HEK293 (cell line): ENCODE measurements around the gene PALM3.
A peak's percentile ranks its signal among the peaks of the same experiment; 100 is the strongest.

Source experiments
- CTCF ChIA-PET: fragments of 350-600 bp; formaldehyde crosslinking; extraction: SDS; loops from one replicate; lab custom pipeline; 2021; ENCODE audit warnings: antibody characterized with exemption; lab: Yijun Ruan, JAX
- POLR2A ChIA-PET: fragments of 300-600 bp; formaldehyde crosslinking; extraction: SDS; loops from one replicate; lab custom pipeline; 2020; ENCODE audit warnings: antibody characterized with exemption, inconsistent platforms; lab: Yijun Ruan, JAX
- H3K27ac ChIP-seq: fragments of 200-500 bp; sonication (Bioruptor generic); 2 replicates; pipeline ENCODE4 v1.5.1; 2014; ENCODE audit warnings: low read depth, low read length, control low read depth, inconsistent platforms; ENCODE audit errors: extremely low read depth
- H3K36me3 ChIP-seq, 2 experiments: fragments of 200-500 bp in 1 of 2; sonication (Bioruptor generic) in 1 of 2; 1 replicate in 1 of 2; 2 replicates in 1 of 2; pipeline ENCODE4 v1.5.1; 2014 to 2017; ENCODE audit warnings: inconsistent platforms in 2 of 2, low read length in 2 of 2; ENCODE audit not compliant: control insufficient read depth in 2 of 2, insufficient read depth in 1 of 2
- H3K4me1 ChIP-seq: fragments of 200-500 bp; sonication (Bioruptor generic); 2 replicates; pipeline ENCODE4 v1.5.1; 2014; ENCODE audit warnings: mild to moderate bottlenecking, low read length, inconsistent platforms; ENCODE audit not compliant: control insufficient read depth, insufficient read depth
- H3K4me3 ChIP-seq: 2 replicates; pipeline ENCODE4 v1.5.1; 2011; ENCODE audit warnings: low read depth, mild to moderate bottlenecking, control low read depth, low read length, moderate library complexity
- H3K9me3 ChIP-seq: fragments of 200-500 bp; sonication (Bioruptor generic); 2 replicates; pipeline ENCODE4 v1.5.1; 2014; ENCODE audit warnings: low read depth, low read length, inconsistent platforms; ENCODE audit not compliant: control insufficient read depth, insufficient read depth
- BCL11B ChIP-seq: fragments of 450-650 bp; formaldehyde crosslinking; IDR thresholded peaks from 2 replicates; pipeline ENCODE4 v1.5.1; 2016; ENCODE audit warnings: low read depth, missing biosample characterization, missing genetic modification characterization
- FEZF1 ChIP-seq: fragments of 450-650 bp; formaldehyde crosslinking; IDR thresholded peaks from 2 replicates; pipeline ENCODE4 v1.5.1; 2016; ENCODE audit warnings: missing biosample characterization, missing genetic modification characterization
- KLF10 ChIP-seq: fragments of 450-650 bp; IDR thresholded peaks from 2 replicates; pipeline ENCODE4 v1.5.1; 2018; ENCODE audit warnings: missing biosample characterization, mild to moderate bottlenecking, missing genetic modification characterization
- SCRT1 ChIP-seq: fragments of 450-650 bp; formaldehyde crosslinking; IDR thresholded peaks from 2 replicates; pipeline ENCODE4 v1.5.1; 2016; ENCODE audit warnings: missing biosample characterization, missing genetic modification characterization, borderline replicate concordance
- ZBTB20 ChIP-seq: fragments of 450-650 bp; formaldehyde crosslinking; IDR thresholded peaks from 2 replicates; pipeline ENCODE4 v1.5.1; 2016; ENCODE audit warnings: missing biosample characterization, missing genetic modification characterization
- ZBTB7A ChIP-seq: fragments of 450-650 bp; formaldehyde crosslinking; IDR thresholded peaks from 2 replicates; pipeline ENCODE4 v1.5.1; 2016; ENCODE audit warnings: low read depth, missing biosample characterization, missing genetic modification characterization
- ZEB2 ChIP-seq: fragments of 450-650 bp; formaldehyde crosslinking; IDR thresholded peaks from 2 replicates; pipeline ENCODE4 v1.5.1; 2016; ENCODE audit warnings: missing biosample characterization, missing genetic modification characterization
- ZFP37 ChIP-seq: fragments of 450-650 bp; formaldehyde crosslinking; IDR thresholded peaks from 2 replicates; pipeline ENCODE4 v1.5.1; 2016; ENCODE audit warnings: missing biosample characterization, missing genetic modification characterization
- ZNF169 ChIP-seq: fragments of 450-650 bp; formaldehyde crosslinking; IDR thresholded peaks from 2 replicates; pipeline ENCODE4 v1.5.1; 2016; ENCODE audit warnings: missing biosample characterization, missing genetic modification characterization
- ZNF302 ChIP-seq: fragments of 450-650 bp; formaldehyde crosslinking; IDR thresholded peaks from 2 replicates; pipeline ENCODE4 v1.5.1; 2016; ENCODE audit warnings: missing biosample characterization, missing genetic modification characterization, low read depth
- ZNF341 ChIP-seq: fragments of 450-650 bp; formaldehyde crosslinking; IDR thresholded peaks from 2 replicates; pipeline ENCODE4; 2016; ENCODE audit warnings: low read depth, missing biosample characterization, missing genetic modification characterization
- ZNF404 ChIP-seq: fragments of 450-650 bp; formaldehyde crosslinking; IDR thresholded peaks from 2 replicates; pipeline ENCODE4 v1.5.1; 2017; ENCODE audit warnings: missing biosample characterization, missing genetic modification characterization
- ZNF426 ChIP-seq: fragments of 450-650 bp; formaldehyde crosslinking; IDR thresholded peaks from 2 replicates; pipeline ENCODE4 v1.5.1; 2017; ENCODE audit warnings: missing biosample characterization, missing genetic modification characterization, mild to moderate bottlenecking, inconsistent platforms, moderate library complexity
- ZNF514 ChIP-seq: fragments of 450-650 bp; formaldehyde crosslinking; IDR thresholded peaks from 2 replicates; pipeline ENCODE4 v1.5.1; 2016; ENCODE audit warnings: missing biosample characterization, missing genetic modification characterization
- ZNF549 ChIP-seq: fragments of 450-650 bp; IDR thresholded peaks from 2 replicates; pipeline ENCODE4 v1.5.1; 2018; ENCODE audit warnings: missing biosample characterization, missing genetic modification characterization, mild to moderate bottlenecking, inconsistent platforms, moderate library complexity
- ZNF558 ChIP-seq: fragments of 450-650 bp; formaldehyde crosslinking; IDR thresholded peaks from 2 replicates; pipeline ENCODE4 v1.5.1; 2016; ENCODE audit warnings: missing biosample characterization, missing genetic modification characterization
- ZNF624 ChIP-seq: fragments of 450-650 bp; formaldehyde crosslinking; IDR thresholded peaks from 2 replicates; pipeline ENCODE4 v1.5.1; 2017; ENCODE audit warnings: missing biosample characterization, missing genetic modification characterization
- ZNF654 ChIP-seq: fragments of 450-650 bp; formaldehyde crosslinking; IDR thresholded peaks from 2 replicates; pipeline ENCODE4 v1.5.1; 2016; ENCODE audit warnings: low read depth, missing biosample characterization, missing genetic modification characterization
- ZNF777 ChIP-seq: fragments of 450-650 bp; formaldehyde crosslinking; IDR thresholded peaks from 2 replicates; pipeline ENCODE4 v1.5.1; 2017; ENCODE audit warnings: missing biosample characterization, missing genetic modification characterization, borderline replicate concordance
- ZNF843 ChIP-seq: fragments of 450-650 bp; formaldehyde crosslinking; IDR thresholded peaks from 2 replicates; pipeline ENCODE4 v1.5.1; 2016; ENCODE audit warnings: missing biosample characterization, missing genetic modification characterization
- ZXDB ChIP-seq: fragments of 450-650 bp; formaldehyde crosslinking; IDR thresholded peaks from 2 replicates; pipeline ENCODE4 v1.5.1; 2016; ENCODE audit warnings: missing biosample characterization, missing genetic modification characterization
- TF ChIP-seq, protein P1 (sequence below): fragments of 450-650 bp; formaldehyde crosslinking; IDR thresholded peaks from 2 replicates; pipeline ENCODE4 v1.5.1; 2016; ENCODE audit warnings: missing biosample characterization, missing genetic modification characterization
- TF ChIP-seq, protein P2 (sequence below): fragments of 450-650 bp; formaldehyde crosslinking; IDR thresholded peaks from 2 replicates; pipeline ENCODE4 v1.5.1; 2017; ENCODE audit warnings: missing biosample characterization, missing genetic modification characterization
- TF ChIP-seq, protein P3 (sequence below): fragments of 450-650 bp; formaldehyde crosslinking; IDR thresholded peaks from 2 replicates; pipeline ENCODE4 v1.5.1; 2016; ENCODE audit warnings: missing biosample characterization, missing genetic modification characterization
- TF ChIP-seq, protein P4 (sequence below): fragments of 450-650 bp; formaldehyde crosslinking; IDR thresholded peaks from 2 replicates; pipeline ENCODE4 v1.5.1; 2016; ENCODE audit warnings: missing biosample characterization, missing genetic modification characterization
- TF ChIP-seq, protein P5 (sequence below): fragments of 450-650 bp; formaldehyde crosslinking; IDR thresholded peaks from 2 replicates; pipeline ENCODE4 v1.5.1; 2016; ENCODE audit warnings: missing biosample characterization, missing genetic modification characterization
- TF ChIP-seq, protein P6 (sequence below): fragments of 450-650 bp; formaldehyde crosslinking; IDR thresholded peaks from 2 replicates; pipeline ENCODE4 v1.5.1; 2016; ENCODE audit warnings: missing biosample characterization, missing genetic modification characterization

The PALM3 gene

DNA sequence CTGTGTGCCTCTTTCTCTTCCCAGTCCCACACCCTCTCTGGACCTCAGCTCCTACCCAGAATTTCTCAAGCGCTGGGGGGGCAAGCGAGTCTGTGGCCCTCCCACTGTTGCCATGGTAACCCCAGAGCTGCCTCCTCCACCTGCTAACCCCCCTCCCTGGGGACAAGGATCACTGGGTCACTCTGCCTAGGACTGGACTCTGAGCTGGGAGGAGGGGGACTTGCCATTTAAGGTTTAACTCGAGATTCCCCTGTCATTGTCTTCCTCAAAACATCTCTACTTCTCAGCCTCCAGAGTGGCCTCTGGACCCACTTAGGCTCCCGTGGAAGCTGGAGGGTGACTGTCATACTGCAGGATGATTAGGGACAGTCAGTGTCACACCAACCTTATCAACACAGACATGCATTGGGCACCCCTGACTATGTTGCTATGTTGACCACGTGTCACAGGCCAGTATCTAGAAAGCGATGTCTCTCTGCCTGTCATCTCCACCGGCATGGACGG is 2.2 kb downstream of the PALM3 start (continued):
- no peak for TF ChIP-seq BCL11B (tag by site-specific recombination)
- TF ChIP-seq, all 188 proteins: peak for 0

DNA sequence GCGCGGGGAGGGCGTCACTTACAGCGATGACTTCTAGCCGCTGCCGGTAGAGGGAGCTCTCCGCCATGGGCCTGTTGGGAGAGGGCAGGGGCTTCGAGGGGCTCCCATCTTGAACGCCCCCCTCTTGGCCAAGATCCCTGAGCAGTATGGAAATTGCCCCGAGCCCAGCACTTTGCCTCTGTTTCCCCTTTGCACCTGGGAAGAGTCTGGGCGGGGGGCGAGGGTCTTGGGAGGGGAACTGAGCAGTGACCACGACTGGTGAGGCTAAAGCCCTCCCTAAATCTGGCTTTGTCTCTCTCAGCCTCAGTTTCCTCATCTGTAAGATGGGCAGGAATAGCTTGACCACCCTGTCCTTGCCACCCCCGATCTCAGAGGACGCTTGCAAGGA is 2.8 kb downstream of the PALM3 start:
- POLR2A ChIA-PET = interaction anchor here (1.0 to 2.3 kb wide), 2 partner anchors 13 to 27 kb away, joined by 3 to 6 read pairs; partner anchors contain the start of genes IL27RA and MISP3
- TF ChIP-seq ZNF341 (tag by site-specific recombination) (no peak), ZNF169 (tag by site-specific recombination) (no peak), ZNF654 (tag by site-specific recombination) (no peak), ZNF624 (tag by site-specific recombination) (no peak), ZNF777 (tag by site-specific recombination) (no peak), ZNF549 (no peak), ZNF843 (tag by site-specific recombination) (no peak), KLF10 (tag by site-specific recombination) (no peak), ZBTB20 (tag by site-specific recombination) (no peak), ZNF514 (no peak), ZFP37 (no peak), ZNF404 (tag by site-specific recombination) (no peak), FEZF1 (tag by site-specific recombination) (no peak), ZNF426 (tag by site-specific recombination) (no peak), ZXDB (tag by site-specific recombination) (no peak), SCRT1 (tag by site-specific recombination) (no peak), ZEB2 (tag by site-specific recombination) (no peak), ZNF558 (tag by site-specific recombination) (no peak), ZNF302 (tag by site-specific recombination) (no peak), ZBTB7A (tag by site-specific recombination) (peak; percentile 53; the same call in 1 of the 2 replicates)
- TF ChIP-seq, protein P1, sequence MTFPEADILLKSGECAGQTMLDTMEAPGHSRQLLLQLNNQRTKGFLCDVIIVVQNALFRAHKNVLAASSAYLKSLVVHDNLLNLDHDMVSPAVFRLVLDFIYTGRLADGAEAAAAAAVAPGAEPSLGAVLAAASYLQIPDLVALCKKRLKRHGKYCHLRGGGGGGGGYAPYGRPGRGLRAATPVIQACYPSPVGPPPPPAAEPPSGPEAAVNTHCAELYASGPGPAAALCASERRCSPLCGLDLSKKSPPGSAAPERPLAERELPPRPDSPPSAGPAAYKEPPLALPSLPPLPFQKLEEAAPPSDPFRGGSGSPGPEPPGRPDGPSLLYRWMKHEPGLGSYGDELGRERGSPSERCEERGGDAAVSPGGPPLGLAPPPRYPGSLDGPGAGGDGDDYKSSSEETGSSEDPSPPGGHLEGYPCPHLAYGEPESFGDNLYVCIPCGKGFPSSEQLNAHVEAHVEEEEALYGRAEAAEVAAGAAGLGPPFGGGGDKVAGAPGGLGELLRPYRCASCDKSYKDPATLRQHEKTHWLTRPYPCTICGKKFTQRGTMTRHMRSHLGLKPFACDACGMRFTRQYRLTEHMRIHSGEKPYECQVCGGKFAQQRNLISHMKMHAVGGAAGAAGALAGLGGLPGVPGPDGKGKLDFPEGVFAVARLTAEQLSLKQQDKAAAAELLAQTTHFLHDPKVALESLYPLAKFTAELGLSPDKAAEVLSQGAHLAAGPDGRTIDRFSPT (tag by site-specific recombination) = 0 out of 2 replicates have a peak, but pooled peaks have one; percentile 8
- TF ChIP-seq, protein P2, sequence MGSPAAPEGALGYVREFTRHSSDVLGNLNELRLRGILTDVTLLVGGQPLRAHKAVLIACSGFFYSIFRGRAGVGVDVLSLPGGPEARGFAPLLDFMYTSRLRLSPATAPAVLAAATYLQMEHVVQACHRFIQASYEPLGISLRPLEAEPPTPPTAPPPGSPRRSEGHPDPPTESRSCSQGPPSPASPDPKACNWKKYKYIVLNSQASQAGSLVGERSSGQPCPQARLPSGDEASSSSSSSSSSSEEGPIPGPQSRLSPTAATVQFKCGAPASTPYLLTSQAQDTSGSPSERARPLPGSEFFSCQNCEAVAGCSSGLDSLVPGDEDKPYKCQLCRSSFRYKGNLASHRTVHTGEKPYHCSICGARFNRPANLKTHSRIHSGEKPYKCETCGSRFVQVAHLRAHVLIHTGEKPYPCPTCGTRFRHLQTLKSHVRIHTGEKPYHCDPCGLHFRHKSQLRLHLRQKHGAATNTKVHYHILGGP (tag by site-specific recombination) = no peak
- TF ChIP-seq, protein P3, sequence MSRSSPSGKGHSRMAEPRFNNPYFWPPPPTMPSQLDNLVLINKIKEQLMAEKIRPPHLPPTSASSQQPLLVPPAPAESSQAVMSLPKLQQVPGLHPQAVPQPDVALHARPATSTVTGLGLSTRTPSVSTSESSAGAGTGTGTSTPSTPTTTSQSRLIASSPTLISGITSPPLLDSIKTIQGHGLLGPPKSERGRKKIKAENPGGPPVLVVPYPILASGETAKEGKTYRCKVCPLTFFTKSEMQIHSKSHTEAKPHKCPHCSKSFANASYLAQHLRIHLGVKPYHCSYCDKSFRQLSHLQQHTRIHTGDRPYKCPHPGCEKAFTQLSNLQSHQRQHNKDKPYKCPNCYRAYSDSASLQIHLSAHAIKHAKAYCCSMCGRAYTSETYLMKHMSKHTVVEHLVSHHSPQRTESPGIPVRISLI (tag by site-specific recombination) = no peak
- TF ChIP-seq, protein P4, sequence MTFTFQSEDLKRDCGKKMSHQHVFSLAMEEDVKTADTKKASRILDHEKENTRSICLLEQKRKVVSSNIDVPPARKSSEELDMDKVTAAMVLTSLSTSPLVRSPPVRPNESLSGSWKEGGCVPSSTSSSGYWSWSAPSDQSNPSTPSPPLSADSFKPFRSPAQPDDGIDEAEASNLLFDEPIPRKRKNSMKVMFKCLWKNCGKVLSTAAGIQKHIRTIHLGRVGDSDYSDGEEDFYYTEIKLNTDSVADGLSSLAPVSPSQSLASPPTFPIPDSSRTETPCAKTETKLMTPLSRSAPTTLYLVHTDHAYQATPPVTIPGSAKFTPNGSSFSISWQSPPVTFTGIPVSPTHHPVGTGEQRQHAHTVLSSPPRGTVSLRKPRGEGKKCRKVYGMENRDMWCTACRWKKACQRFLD = no peak
- TF ChIP-seq, protein P5, sequence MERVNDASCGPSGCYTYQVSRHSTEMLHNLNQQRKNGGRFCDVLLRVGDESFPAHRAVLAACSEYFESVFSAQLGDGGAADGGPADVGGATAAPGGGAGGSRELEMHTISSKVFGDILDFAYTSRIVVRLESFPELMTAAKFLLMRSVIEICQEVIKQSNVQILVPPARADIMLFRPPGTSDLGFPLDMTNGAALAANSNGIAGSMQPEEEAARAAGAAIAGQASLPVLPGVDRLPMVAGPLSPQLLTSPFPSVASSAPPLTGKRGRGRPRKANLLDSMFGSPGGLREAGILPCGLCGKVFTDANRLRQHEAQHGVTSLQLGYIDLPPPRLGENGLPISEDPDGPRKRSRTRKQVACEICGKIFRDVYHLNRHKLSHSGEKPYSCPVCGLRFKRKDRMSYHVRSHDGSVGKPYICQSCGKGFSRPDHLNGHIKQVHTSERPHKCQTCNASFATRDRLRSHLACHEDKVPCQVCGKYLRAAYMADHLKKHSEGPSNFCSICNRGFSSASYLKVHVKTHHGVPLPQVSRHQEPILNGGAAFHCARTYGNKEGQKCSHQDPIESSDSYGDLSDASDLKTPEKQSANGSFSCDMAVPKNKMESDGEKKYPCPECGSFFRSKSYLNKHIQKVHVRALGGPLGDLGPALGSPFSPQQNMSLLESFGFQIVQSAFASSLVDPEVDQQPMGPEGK (tag by site-specific recombination) = peak; percentile 9
- TF ChIP-seq, protein P6, sequence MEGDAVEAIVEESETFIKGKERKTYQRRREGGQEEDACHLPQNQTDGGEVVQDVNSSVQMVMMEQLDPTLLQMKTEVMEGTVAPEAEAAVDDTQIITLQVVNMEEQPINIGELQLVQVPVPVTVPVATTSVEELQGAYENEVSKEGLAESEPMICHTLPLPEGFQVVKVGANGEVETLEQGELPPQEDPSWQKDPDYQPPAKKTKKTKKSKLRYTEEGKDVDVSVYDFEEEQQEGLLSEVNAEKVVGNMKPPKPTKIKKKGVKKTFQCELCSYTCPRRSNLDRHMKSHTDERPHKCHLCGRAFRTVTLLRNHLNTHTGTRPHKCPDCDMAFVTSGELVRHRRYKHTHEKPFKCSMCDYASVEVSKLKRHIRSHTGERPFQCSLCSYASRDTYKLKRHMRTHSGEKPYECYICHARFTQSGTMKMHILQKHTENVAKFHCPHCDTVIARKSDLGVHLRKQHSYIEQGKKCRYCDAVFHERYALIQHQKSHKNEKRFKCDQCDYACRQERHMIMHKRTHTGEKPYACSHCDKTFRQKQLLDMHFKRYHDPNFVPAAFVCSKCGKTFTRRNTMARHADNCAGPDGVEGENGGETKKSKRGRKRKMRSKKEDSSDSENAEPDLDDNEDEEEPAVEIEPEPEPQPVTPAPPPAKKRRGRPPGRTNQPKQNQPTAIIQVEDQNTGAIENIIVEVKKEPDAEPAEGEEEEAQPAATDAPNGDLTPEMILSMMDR (tag by site-specific recombination) = peak; percentile 69

More for the DNA sequence above, 2.8 kb downstream of the PALM3 start:
- H3K9me3 ChIP-seq = no peaks in the 10 kb centered on the region
- no peak overlapping the region for H3K27ac ChIP-seq
- H3K36me3 ChIP-seq = no peaks in the 10 kb centered on the region
- no peak overlapping the region for H3K4me3 ChIP-seq
- H3K4me1 ChIP-seq = peaks cover 4% of the 10 kb centered on the region
- CTCF ChIA-PET = interaction anchor here (0.6 to 6.9 kb wide), 22 partner anchors 10 to 864 kb away, joined by 3 to 80 read pairs (median 4); partner anchors contain the start of genes C19orf67, IL27RA, MISP3 and RLN3
